Hematopoietic multipotent progenitor cell treated with erythropoietin and hydrocortisone succinate and interleukin-3 and kit ligand, for 4 days (in vitro differentiated cells): ENCODE results near the gene ADK.

ENCODE experiments used
- DNase-seq: peaks from one replicate; pipeline ENCODE4 v3.0.0-alpha.2; 2015

Gene ADK

GRCh38 chr10:74753442-74754211 is 602.6 kb downstream of the ADK start:
- DNase-seq = no peak

GRCh38 chr10:74754381-74754821 is 603.4 kb downstream of the ADK start:
- no peak for DNase-seq

- DNase-seq = peak; percentile 60
Measured at GRCh38 chr10:74755273-74755672, 604.3 kb downstream of the ADK start.
